GM12892 (cell line): ENCODE results near the gene PEMT.

ENCODE experiments used
- DNase-seq: peaks from one replicate; pipeline ENCODE4 v3.0.0; 2011; ENCODE audit not compliant: insufficient read length
- FAIRE-seq: peaks from 2 replicates; lab custom pipeline; 2011; peaks lifted over from hg19 to GRCh38; lab: Jason Lieb, UNC
- POLR2A ChIP-seq: IDR thresholded peaks from 2 replicates; pipeline ENCODE4 v1.6.1; 2011; ENCODE audit warnings: low read depth, low read length, control low read depth
- POLR2AphosphoS5 ChIP-seq: IDR thresholded peaks from 2 replicates; pipeline ENCODE4 v1.6.1; 2011; ENCODE audit warnings: low read depth, low read length, control low read depth
- TAF1 ChIP-seq: IDR thresholded peaks from 2 replicates; pipeline ENCODE4 v1.6.1; 2011; ENCODE audit warnings: low read depth, mild to moderate bottlenecking, control low read depth, low read length, borderline replicate concordance

Gene PEMT

DNA sequence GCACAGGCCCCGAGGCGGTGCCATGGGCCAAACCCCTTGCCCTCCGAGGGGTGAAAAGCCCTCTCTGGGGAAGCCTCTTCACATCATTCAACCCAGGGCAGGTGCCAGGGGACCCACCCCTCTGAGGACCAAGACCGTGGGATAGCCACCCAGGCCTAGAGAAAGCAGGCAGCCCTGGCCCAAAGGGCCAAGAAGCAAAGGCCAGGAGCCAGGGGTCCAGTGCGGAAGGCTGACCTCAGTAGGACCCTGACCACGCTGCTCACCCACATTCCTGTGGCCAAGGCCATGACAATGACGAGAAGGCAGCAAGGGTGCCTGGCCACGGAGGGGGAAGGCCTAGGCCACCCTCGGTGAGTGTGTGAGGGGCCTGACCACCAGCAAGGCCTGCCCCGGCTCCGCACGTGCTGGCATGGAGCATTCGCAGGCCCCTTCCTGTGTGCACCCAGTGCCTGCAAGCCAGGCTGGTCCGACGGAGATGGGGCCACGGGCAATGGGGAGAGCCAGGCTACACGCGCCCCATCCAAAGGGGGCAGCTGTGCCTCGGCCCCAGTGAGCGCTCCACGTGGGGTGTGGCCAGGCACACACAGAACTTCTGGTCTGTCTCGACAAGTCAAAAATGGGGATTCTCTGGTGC is 70.8 kb downstream of the PEMT start:
- FAIRE-seq (no peak), DNase-seq (no peak)
- no peak for TF ChIP-seq POLR2A
- TF ChIP-seq POLR2AphosphoS5, result no peak
- TF ChIP-seq TAF1, result no peak

DNA sequence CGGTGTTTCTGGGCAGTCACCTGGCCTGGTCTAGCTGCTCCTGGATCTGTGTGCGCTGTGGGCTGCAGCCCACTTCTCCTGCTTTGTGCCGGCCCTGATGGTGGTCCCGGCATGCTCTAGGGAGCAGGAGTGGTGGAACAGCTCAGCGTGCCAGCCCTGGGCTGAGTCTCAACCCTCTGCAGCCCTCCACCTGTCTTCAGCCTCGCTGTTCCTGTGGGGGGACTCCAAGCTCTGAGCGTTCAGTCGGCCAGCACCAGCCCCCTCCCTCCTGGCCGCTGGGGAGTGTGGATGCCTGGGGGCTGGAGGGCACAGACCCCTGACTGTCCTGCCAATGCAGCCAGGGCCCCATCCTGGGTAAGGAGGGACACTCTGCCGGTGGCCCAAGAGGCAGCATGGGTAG is 71.6 kb downstream of the PEMT start:
- no peak for TF ChIP-seq TAF1
- TF ChIP-seq POLR2AphosphoS5, result no peak
- no peak for TF ChIP-seq POLR2A
- FAIRE-seq (no peak), DNase-seq (no peak)

DNA sequence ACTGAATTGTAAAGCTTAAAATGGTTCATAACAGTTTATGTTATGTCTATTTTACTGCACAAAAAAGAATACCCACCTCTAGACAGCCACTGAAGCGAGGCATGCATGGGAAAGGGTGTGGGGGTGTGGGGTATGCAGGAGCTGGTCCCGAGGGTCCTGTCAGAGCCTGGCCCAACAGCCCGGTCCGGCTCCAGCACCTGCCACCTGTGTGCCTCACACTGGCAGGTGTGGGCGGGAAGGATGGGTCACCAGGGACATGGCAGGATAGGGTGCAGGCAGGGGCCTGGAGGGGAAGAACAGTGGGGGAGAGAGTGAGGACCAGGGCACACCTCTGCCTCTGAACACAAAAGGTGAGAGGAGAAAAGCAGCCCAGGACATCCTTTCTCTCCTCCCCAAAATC is 72.6 kb downstream of the PEMT start:
- DNase-seq, result no peak
- FAIRE-seq, result no peak
- TF ChIP-seq POLR2A (no peak), TAF1 (no peak), POLR2AphosphoS5 (no peak)

DNA sequence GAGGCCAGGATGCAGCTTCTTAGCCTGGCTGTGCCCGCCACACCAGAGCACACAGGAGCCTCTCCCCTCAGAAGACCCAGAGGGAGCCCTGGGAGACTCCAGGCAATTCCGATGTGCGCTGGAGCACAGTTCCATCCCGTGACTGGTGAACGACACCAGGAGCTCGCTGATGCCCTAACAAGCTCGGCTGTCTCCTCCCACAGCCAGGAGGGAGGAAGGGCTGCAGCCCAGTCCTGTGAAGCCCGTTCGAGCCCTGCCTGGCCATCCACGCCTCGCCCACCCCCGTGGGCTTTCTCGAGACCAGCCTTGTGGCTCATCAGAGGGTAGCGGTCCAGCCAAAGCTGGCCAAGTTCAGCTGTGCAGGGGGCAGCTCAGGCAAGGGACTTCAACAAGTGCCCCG is 73.5 kb downstream of the PEMT start:
- no peak for TF ChIP-seq POLR2AphosphoS5
- no peak for TF ChIP-seq POLR2A
- no peak for TF ChIP-seq TAF1
- DNase-seq (no peak), FAIRE-seq (no peak)

DNA sequence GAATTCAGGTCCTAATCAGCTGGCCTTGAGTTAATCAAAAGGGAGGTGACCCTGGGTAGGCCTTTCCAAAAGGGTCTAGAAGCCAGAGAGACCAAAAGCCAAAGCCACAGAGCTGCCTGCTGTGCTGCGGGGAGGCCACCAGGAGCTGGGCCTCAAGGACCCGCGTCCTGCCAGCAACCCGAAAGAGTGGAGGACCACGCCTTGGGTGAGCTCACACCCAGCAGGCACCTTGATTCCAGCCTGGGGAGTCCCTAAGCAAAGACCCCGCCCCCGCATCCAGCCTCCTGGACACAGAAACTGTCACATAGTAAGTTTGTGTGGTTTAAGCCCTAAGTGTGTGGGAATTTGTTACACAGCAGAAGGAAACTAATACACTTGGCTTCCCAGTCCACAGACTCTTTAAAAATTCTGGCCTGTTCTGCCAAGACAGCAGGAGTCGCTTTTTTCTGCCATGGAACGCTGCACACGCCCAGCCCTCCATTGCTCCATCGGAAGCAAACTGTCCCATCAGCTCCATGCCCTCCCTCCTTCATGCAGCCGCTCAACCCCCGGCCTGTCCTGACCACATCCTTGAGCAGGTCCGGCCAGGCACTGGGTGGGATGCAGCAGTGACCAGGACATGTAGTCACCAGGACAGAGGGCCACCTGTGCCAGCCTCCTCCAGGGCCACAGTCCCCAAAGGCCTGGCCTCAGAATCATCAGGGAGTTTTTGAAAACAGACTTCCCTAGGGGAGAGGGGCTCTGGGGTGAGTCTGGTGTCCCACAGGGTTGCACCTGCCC is 74.4 kb downstream of the PEMT start:
- DNase-seq (no peak), FAIRE-seq (no peak)
- TF ChIP-seq POLR2A (no peak), TAF1 (no peak), POLR2AphosphoS5 (no peak)

DNA sequence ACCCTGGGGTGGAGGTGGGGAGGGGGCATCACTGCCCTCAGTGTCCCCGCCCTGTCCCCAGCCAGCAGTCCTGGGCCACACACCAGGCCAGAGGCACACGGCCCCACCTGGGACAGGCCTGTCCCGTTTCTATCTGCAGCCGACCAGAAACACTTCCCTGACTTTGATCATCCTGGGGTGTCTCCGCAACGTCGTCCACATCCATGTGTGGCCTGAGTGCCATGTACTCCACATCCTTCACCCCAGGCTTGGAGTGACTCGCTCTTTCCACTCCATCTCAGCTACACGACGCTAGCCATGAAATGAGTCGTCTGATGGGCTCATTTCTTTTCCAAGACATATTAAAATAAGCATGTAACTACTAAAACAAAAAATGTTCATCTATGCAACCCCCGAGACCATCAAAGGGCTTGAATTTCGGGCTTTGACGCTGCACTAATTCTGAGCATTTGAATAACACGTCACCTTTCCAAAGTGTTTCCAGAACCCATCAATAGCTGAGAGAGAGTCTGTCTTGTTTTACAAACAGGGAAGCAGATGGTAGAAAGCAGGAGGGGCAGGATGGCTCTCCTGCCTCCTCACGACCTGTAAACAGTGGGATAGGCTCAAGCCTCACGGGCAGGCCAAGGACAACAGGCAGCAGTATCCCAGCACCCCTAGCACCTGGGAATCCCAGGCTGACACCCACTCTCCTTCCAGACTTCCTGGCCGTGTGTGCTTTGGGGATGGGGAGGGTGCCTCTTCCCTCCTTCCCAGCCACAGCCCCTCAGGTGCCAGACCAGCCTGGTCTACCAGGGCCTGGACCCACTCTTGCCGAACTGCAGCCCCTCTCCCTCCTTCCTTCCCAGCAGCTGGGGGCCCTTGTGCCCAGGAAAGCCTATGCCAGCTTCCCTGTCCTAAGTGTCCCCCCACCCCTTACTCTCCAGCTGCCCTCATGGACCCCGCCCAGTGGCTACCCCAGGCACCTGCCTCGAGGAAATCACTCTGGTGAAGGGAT is 75.3 kb downstream of the PEMT start:
- FAIRE-seq (no peak), DNase-seq (no peak)
- TF ChIP-seq POLR2AphosphoS5 (no peak), POLR2A (no peak), TAF1 (no peak)

DNA sequence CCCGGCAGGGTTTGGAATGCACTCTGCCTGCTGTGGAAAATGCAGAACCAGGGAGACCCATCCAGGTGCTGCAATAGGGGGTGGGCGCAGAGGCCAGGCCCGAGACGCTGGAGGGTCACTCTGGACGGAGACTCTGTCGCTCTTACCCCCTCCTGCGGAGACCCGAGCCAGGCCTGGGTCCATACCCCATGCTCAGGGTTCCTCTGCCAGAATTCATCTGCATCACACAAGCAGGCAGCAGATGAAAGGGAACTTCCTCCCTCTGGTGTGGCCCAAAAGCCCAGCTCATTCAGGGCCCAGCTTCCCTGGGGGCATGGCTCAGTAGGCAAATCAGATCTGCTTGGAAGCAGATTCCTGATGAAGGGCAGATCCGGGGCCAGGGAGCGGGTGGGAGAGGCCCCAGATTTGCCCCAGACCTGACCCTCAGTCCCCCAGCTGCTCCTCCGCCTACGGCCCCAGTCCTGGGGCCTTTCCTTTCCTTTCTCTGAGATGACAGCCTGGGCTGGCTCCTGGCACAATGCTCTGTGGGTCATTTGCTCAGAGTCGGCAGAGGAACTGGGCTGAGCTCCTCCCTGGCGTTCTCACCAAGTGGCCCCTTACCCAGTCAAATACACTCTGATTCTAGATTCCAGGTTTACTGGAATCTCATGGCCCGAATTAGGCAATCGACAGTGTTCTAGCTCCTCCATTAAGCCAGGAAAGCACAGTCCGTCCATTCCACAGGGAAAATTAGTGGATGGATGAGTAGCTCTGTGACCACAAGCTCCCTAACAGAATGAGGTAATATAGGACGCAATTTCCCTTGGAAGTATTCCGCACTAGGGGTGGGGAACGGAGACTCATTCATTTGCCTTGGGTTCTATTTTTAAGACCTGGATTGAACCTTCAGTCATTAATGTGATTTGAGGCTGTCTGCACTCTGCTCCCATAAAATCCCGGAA is 76.2 kb downstream of the PEMT start:
- TF ChIP-seq TAF1 (no peak), POLR2A (no peak), POLR2AphosphoS5 (no peak)
- no peak for DNase-seq
- FAIRE-seq, result no peak

DNA sequence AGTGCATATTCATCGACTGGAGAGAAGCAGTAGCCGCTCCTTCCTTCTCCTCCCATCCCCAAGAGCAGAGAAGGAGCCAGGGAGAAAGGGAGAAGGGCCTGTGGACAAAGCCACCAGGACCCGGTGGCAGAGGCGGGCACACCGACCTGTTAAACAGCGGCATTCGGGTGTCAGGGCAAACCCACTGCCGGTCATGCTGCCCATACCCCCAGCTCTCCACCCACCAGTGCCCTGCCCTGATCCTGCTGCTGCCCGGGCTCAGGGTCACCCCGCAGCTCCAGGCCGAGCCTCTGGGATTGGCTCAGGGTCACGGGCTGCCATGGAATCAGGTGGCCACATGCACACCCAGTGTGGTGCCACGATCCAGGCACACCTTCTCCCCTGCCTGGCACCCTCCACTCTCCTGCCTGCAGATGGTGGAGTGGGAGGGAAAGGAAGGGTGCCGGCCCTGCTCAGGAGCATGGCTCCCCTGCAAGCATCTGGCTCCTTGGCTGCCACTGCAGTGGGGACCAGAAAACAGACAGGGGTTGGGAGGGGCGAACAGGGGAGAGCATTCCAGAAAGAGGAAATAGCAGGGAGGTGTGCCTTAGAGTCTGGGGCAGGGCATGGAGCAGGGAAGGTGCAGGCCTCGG is 77.0 kb downstream of the PEMT start:
- no peak for TF ChIP-seq TAF1
- TF ChIP-seq POLR2AphosphoS5, result no peak
- no peak for TF ChIP-seq POLR2A
- DNase-seq (no peak), FAIRE-seq (no peak)

DNA sequence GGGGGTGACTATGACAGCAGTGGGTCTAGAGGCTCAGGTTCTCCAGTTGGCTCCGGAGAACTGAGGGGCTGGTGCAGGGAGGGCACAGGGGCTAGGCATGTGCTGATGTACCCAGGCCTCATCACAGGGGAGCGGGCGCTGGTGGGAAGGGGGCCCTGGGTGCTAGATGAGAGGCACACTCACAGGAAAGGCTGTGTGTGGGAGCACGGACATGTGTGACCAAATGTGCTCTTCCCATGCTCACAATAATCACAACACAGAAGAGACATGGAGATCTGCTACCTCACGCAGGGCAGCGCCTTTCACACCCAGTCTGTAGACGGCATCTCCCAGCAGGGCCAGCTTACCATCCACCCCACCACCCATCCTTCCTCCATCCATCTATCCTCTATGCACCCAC is 77.9 kb downstream of the PEMT start:
- FAIRE-seq (no peak), DNase-seq (no peak)
- TF ChIP-seq POLR2AphosphoS5 (no peak), POLR2A (no peak), TAF1 (no peak)

DNA sequence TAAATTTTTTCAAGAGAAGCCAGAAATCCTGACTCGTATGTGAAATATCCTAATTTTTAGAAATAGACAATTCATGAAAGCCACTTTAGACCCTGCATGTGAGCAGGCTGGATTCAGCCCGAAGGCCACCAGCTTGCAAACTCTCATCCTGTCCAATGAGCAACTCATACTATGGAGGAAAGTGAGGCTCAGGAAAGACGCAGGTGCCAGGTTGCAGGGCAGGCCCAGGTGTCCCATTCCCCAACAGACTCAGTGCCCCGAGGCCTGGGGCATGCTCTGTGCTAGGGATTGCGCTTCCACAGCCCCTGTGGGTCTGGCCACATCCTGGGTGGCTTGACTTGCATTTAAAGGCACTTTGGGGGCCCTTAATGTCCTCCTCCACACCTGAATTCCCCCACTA is 78.6 kb downstream of the PEMT start:
- DNase-seq (no peak), FAIRE-seq (no peak)
- no peak for TF ChIP-seq POLR2AphosphoS5
- no peak for TF ChIP-seq TAF1
- no peak for TF ChIP-seq POLR2A
